HFFc6 (cell line): ENCODE results near the gene PSME1. TPM values are rescaled to one million over a fixed set of nuclear protein-coding genes. Genes with fewer than 3 reads are reported as not detected.

Source experiments
- DNase-seq: peaks from one replicate; pipeline ENCODE4 v3.0.0-alpha.2; 2018
- H3K27ac Mint-ChIP-seq: 2 replicates; pipeline ENCODE4 v1.8.0; 2020; ENCODE audit warnings: mild to moderate bottlenecking, mixed read lengths
- H3K27me3 Mint-ChIP-seq: 2 replicates; pipeline ENCODE4 v1.8.0; 2021; ENCODE audit warnings: mild to moderate bottlenecking, moderate library complexity, mixed read lengths; ENCODE audit not compliant: insufficient read depth
- H3K36me3 Mint-ChIP-seq: 2 replicates; pipeline ENCODE4 v1.8.0; 2021; ENCODE audit warnings: low read depth, mixed read lengths
- H3K4me1 Mint-ChIP-seq: 2 replicates; pipeline ENCODE4 v1.8.0; 2020; ENCODE audit warnings: low read depth, mixed read lengths
- H3K4me3 Mint-ChIP-seq: 2 replicates; pipeline ENCODE4 v1.8.0; 2020; ENCODE audit warnings: mild to moderate bottlenecking, moderate library complexity, mixed read lengths
- H3K9me3 Mint-ChIP-seq: 2 replicates; pipeline ENCODE4 v1.8.0; 2020; ENCODE audit warnings: mild to moderate bottlenecking, mixed read lengths
- CTCF ChIP-seq: fragments of 200-600 bp; sonication (generic); IDR thresholded peaks from 2 replicates; pipeline ENCODE4 v1.5.0; 2021; ENCODE audit warnings: antibody characterized with exemption, mild to moderate bottlenecking
- total RNA-seq, 6 experiments: library from RNA; stranded (reverse); fragmentation: NEBNext Ultra II Directional; extraction: Animal tissue kit (Norgen Biotek cat#: 25700); gene quantifications; 2 replicates in 1 of 6; 3 replicates in 5 of 6; pipeline ENCODE4 v1.2.3, GENCODE V29; 2021

Gene PSME1
- total RNA-seq, 6 experiments from 2014 or later, result 88.4 to 120 (median 113) TPM

GRCh38 chr14:24135584-24135833 is 485 bp upstream of the PSME1 start:
- Mint-ChIP-seq H3K4me3 (peak overlapping the region; percentile 85), H3K4me1 (peaks cover 38% of the 10 kb centered on the region), H3K9me3 (no peaks in the 10 kb centered on the region), H3K27me3 (peaks cover 6% of the 10 kb centered on the region), H3K27ac (peak overlapping the region; percentile 1; the same call in 1 of the 2 replicates), H3K36me3 (peaks cover 29% of the 10 kb centered on the region)
- DNase-seq, result no peak
- no peak for TF ChIP-seq CTCF

GRCh38 chr14:24136684-24137528 is 912 bp downstream of the PSME1 start:
- no peak for TF ChIP-seq CTCF

GRCh38 chr14:24137529-24138395 is 1.8 kb downstream of the PSME1 start:
- no peak overlapping the region for H3K27ac Mint-ChIP-seq
- H3K36me3 Mint-ChIP-seq, result peaks cover 29% of the 10 kb centered on the region
- DNase-seq, result no peak
- peaks cover 47% of the 10 kb centered on the region for H3K4me1 Mint-ChIP-seq
- TF ChIP-seq CTCF, result no peak
- H3K4me3 Mint-ChIP-seq, result no peak overlapping the region
- no peaks in the 10 kb centered on the region for H3K9me3 Mint-ChIP-seq
- peaks cover 6% of the 10 kb centered on the region for H3K27me3 Mint-ChIP-seq

More at GRCh38 chr14:24136684-24137528, 912 bp downstream of the PSME1 start:
- peak overlapping the region; percentile 85 for H3K4me3 Mint-ChIP-seq
- peaks cover 6% of the 10 kb centered on the region for H3K27me3 Mint-ChIP-seq
- peaks cover 41% of the 10 kb centered on the region for H3K4me1 Mint-ChIP-seq
- no peaks in the 10 kb centered on the region for H3K9me3 Mint-ChIP-seq
- H3K36me3 Mint-ChIP-seq, result peaks cover 29% of the 10 kb centered on the region
- DNase-seq, result no peak
- peak overlapping the region; percentile 78 for H3K27ac Mint-ChIP-seq

GRCh38 chr14:24138396-24139271 is 2.6 kb downstream of the PSME1 start:
- H3K36me3 Mint-ChIP-seq, result peaks cover 36% of the 10 kb centered on the region
- H3K27ac Mint-ChIP-seq, result peak overlapping the region; percentile 36; the same call in 1 of the 2 replicates
- DNase-seq, result no peak
- no peaks in the 10 kb centered on the region for H3K9me3 Mint-ChIP-seq
- H3K27me3 Mint-ChIP-seq, result peaks cover 6% of the 10 kb centered on the region
- H3K4me1 Mint-ChIP-seq, result peaks cover 56% of the 10 kb centered on the region
- TF ChIP-seq CTCF, result no peak
- H3K4me3 Mint-ChIP-seq, result peak overlapping the region; percentile 95

- no peak; the same call in 1 of the 2 replicates for TF ChIP-seq CTCF
- no peak overlapping the region; the same call in 1 of the 2 replicates for H3K27ac Mint-ChIP-seq
These were observed 3.4 kb downstream of the PSME1 start for GRCh38 chr14:24139272-24139934.

More at GRCh38 chr14:24139272-24139934, 3.4 kb downstream of the PSME1 start:
- Mint-ChIP-seq H3K36me3 (peaks cover 40% of the 10 kb centered on the region), H3K4me1 (peaks cover 64% of the 10 kb centered on the region), H3K4me3 (peak overlapping the region; percentile 95), H3K9me3 (no peaks in the 10 kb centered on the region), H3K27me3 (peaks cover 6% of the 10 kb centered on the region)
- no peak for DNase-seq
